ENCODE measurements around the gene PLA2G2F. TPM values are rescaled to one million over a fixed set of nuclear protein-coding genes. Genes with fewer than 3 reads are reported as not detected.

The PLA2G2F gene
- total RNA-seq, 8 experiments from 2014 or later, result 0.13 to 1.7 (median 0.38) TPM; not detected in 1

GRCh38 chr1:20107351-20107750, 31.8 kb upstream of the PLA2G2F start:
- in situ Hi-C loops (cut with MboI; ENCODE audit: low pct_unique_long_range_greater_than_20kb in 2 of 9, low sequenced_read_pairs in 9 of 9, unreplicated experiment in 9 of 9), result no loop called here

GRCh38 chr1:20107796-20108195, 31.3 kb upstream of the PLA2G2F start:
- no peak for ATAC-seq (replicated peaks in 6 of 8)
- 44 to 100% (median 78%) methylated on average over 1 to 4 of the region's 4 CpGs; no CpG with 5 or more reads in 3 of the 10 experiments for WGBS, 10 experiments
- no peak overlapping the region for H3K27ac ChIP-seq
- in situ Hi-C loops (cut with MboI; ENCODE audit: low pct_unique_long_range_greater_than_20kb in 2 of 9, low sequenced_read_pairs in 9 of 9, unreplicated experiment in 9 of 9), result no loop called here
- H3K4me1 ChIP-seq (replicated peaks in 1 of 2), result peaks cover 9 to 11% of the 10 kb centered on the region in 2 donors
- no peak overlapping the region for H3K4me3 ChIP-seq

More at GRCh38 chr1:20107351-20107750, 31.8 kb upstream of the PLA2G2F start:
- peaks cover 9 to 11% of the 10 kb centered on the region in 2 donors for H3K4me1 ChIP-seq (replicated peaks in 1 of 2)
- WGBS, 10 experiments, result 0 to 100% (median 71%) methylated on average over 1 to 4 of the region's 4 CpGs; no CpG with 5 or more reads in 4 of the 10 experiments
- H3K27ac ChIP-seq, result no peak overlapping the region
- no peak for ATAC-seq (replicated peaks in 6 of 8)
- H3K4me3 ChIP-seq, result no peak overlapping the region

GRCh38 chr1:20108366-20109123, 30.6 kb upstream of the PLA2G2F start:
- Histone ChIP-seq H3K4me1 (replicated peaks in 1 of 2) (peaks cover 9 to 11% of the 10 kb centered on the region in 2 donors), H3K27ac (peak overlapping the region in 1 of 2 donors; percentile 4), H3K4me3 (no peak overlapping the region)
- ATAC-seq (replicated peaks in 6 of 8), result peak in 2 of 8 experiments; percentile 16 to 50
- in situ Hi-C loops (cut with MboI; ENCODE audit: low pct_unique_long_range_greater_than_20kb in 2 of 9, low sequenced_read_pairs in 9 of 9, unreplicated experiment in 9 of 9), result no loop called here
- WGBS, 10 experiments, result 50 to 84% (median 63%) methylated on average over 1 to 5 of the region's 5 CpGs; no CpG with 5 or more reads in 2 of the 10 experiments

GRCh38 chr1:20109223-20109856, 29.8 kb upstream of the PLA2G2F start:
- in situ Hi-C loops (cut with MboI; ENCODE audit: low pct_unique_long_range_greater_than_20kb in 2 of 9, low sequenced_read_pairs in 9 of 9, unreplicated experiment in 9 of 9), result no loop called here
- peaks cover 9 to 11% of the 10 kb centered on the region in 2 donors for H3K4me1 ChIP-seq (replicated peaks in 1 of 2)
- H3K4me3 ChIP-seq, result no peak overlapping the region
- 40 to 100% (median 71%) methylated on average over 1 to 2 of the region's 4 CpGs; no CpG with 5 or more reads in 6 of the 10 experiments for WGBS, 10 experiments
- peak overlapping the region in 1 of 2 donors; percentile 4 for H3K27ac ChIP-seq
- no peak for ATAC-seq (replicated peaks in 6 of 8)

- in situ Hi-C loops (cut with MboI; ENCODE audit: low pct_unique_long_range_greater_than_20kb in 2 of 9, low sequenced_read_pairs in 9 of 9, unreplicated experiment in 9 of 9), result no loop called here
- H3K27ac ChIP-seq, result no peak overlapping the region
- H3K4me1 ChIP-seq (replicated peaks in 1 of 2), result peaks cover 9 to 11% of the 10 kb centered on the region in 2 donors
- 3 to 100% (median 89%) methylated on average over 2 to 12 of the region's 12 CpGs; no CpG with 5 or more reads in 3 of the 10 experiments for WGBS, 10 experiments
- H3K4me3 ChIP-seq, result no peak overlapping the region
- ATAC-seq (replicated peaks in 6 of 8), result peak in 2 of 8 experiments; percentile 20 to 94
Measured at GRCh38 chr1:20110679-20111078, 28.4 kb upstream of the PLA2G2F start.

- in situ Hi-C loops (cut with MboI; ENCODE audit: low pct_unique_long_range_greater_than_20kb in 2 of 9, low sequenced_read_pairs in 9 of 9, unreplicated experiment in 9 of 9), result no loop called here
- 60 to 95% (median 90%) methylated on average over 1 to 5 of the region's 5 CpGs; no CpG with 5 or more reads in 1 of the 10 experiments for WGBS, 10 experiments
- H3K4me1 ChIP-seq (replicated peaks in 1 of 2), result peaks cover 9 to 11% of the 10 kb centered on the region in 2 donors
- no peak for ATAC-seq (replicated peaks in 6 of 8)
- H3K27ac ChIP-seq, result no peak overlapping the region
- no peak overlapping the region for H3K4me3 ChIP-seq
Measured at GRCh38 chr1:20111452-20111851, 27.7 kb upstream of the PLA2G2F start.

- WGBS, 10 experiments, result 40 to 100% (median 81%) methylated on average over 1 to 2 of the region's 3 CpGs; no CpG with 5 or more reads in 5 of the 10 experiments
- Histone ChIP-seq H3K4me1 (replicated peaks in 1 of 2) (peaks cover 9 to 11% of the 10 kb centered on the region in 2 donors), H3K27ac (no peak overlapping the region), H3K4me3 (no peak overlapping the region)
- ATAC-seq (replicated peaks in 6 of 8), result peak in 2 of 8 experiments; percentile 19 to 34
- in situ Hi-C loops (cut with MboI; ENCODE audit: low pct_unique_long_range_greater_than_20kb in 2 of 9, low sequenced_read_pairs in 9 of 9, unreplicated experiment in 9 of 9), result no loop called here
Measured at GRCh38 chr1:20112279-20113000, 26.7 kb upstream of the PLA2G2F start.

GRCh38 chr1:20114021-20114648, 25.0 kb upstream of the PLA2G2F start:
- no peak overlapping the region for H3K4me3 ChIP-seq
- peaks cover 0 to 2% of the 10 kb centered on the region in 2 donors for H3K4me1 ChIP-seq (replicated peaks in 1 of 2)
- in situ Hi-C loops (cut with MboI; ENCODE audit: low pct_unique_long_range_greater_than_20kb in 2 of 9, low sequenced_read_pairs in 9 of 9, unreplicated experiment in 9 of 9), result no loop called here
- 60 to 93% (median 75%) methylated on average over 2 to 11 of the region's 15 CpGs; no CpG with 5 or more reads in 1 of the 10 experiments for WGBS, 10 experiments
- no peak for ATAC-seq (replicated peaks in 6 of 8)
- no peak overlapping the region for H3K27ac ChIP-seq

- no peak for ATAC-seq (replicated peaks in 6 of 8)
- H3K4me3 ChIP-seq, result no peak overlapping the region
- H3K27ac ChIP-seq, result no peak overlapping the region
- no peaks in the 10 kb centered on the region for H3K4me1 ChIP-seq (replicated peaks in 1 of 2)
- in situ Hi-C loops (cut with MboI; ENCODE audit: low pct_unique_long_range_greater_than_20kb in 2 of 9, low sequenced_read_pairs in 9 of 9, unreplicated experiment in 9 of 9), result no loop called here
- 67 to 100% (median 82%) methylated on average over 1 to 4 of the region's 4 CpGs; no CpG with 5 or more reads in 2 of the 10 experiments for WGBS, 10 experiments
Measured at GRCh38 chr1:20115479-20115878, 23.6 kb upstream of the PLA2G2F start.

- in situ Hi-C loops (cut with MboI; ENCODE audit: low pct_unique_long_range_greater_than_20kb in 2 of 9, low sequenced_read_pairs in 9 of 9, unreplicated experiment in 9 of 9), result no loop called here
- Histone ChIP-seq H3K4me3 (no peak overlapping the region), H3K4me1 (replicated peaks in 1 of 2) (no peaks in the 10 kb centered on the region), H3K27ac (no peak overlapping the region)
- ATAC-seq (replicated peaks in 6 of 8), result no peak
- WGBS, 10 experiments, result 58 to 100% (median 82%) methylated on average over 1 to 7 of the region's 7 CpGs; no CpG with 5 or more reads in 4 of the 10 experiments
Measured at GRCh38 chr1:20115916-20116315, 23.2 kb upstream of the PLA2G2F start.

- Histone ChIP-seq H3K27ac (no peak overlapping the region), H3K4me1 (replicated peaks in 1 of 2) (no peaks in the 10 kb centered on the region), H3K4me3 (no peak overlapping the region)
- in situ Hi-C loops (cut with MboI; ENCODE audit: low pct_unique_long_range_greater_than_20kb in 2 of 9, low sequenced_read_pairs in 9 of 9, unreplicated experiment in 9 of 9), result no loop called here
- ATAC-seq (replicated peaks in 6 of 8), result no peak
Measured at GRCh38 chr1:20117236-20117635, 21.9 kb upstream of the PLA2G2F start.

GRCh38 chr1:20119347-20119746, 19.8 kb upstream of the PLA2G2F start, which contains the start of gene PLA2G2D:
PLA2G2D (minus strand) TSS chr1:20119536; CDS start chr1:20119498, 38 bp downstream.
- no CpG with 5 or more reads among the region's 2 CpGs for WGBS, 10 experiments
- in situ Hi-C loops (cut with MboI; ENCODE audit: low pct_unique_long_range_greater_than_20kb in 2 of 9, low sequenced_read_pairs in 9 of 9, unreplicated experiment in 9 of 9), result no loop called here
- no peaks in the 10 kb centered on the region for H3K4me1 ChIP-seq (replicated peaks in 1 of 2)
- no peak for ATAC-seq (replicated peaks in 6 of 8)
- no peak within 1 kb of the TSS for H3K27ac ChIP-seq
- H3K4me3 ChIP-seq, result no peak within 1 kb of the TSS
